ENCODE data around the gene U2AF2. TPM values are rescaled to one million over a fixed set of nuclear protein-coding genes. Genes with fewer than 3 reads are reported as not detected.

Gene U2AF2
- total RNA-seq, 4 donors from 2014 or later: 132 to 292 (median 159) TPM

Small RNA genes lying within 50 kb of the gene (small RNA-seq; reads per million reads assigned to genes)
- 0 reads per million in 2 donors for gene AC010525.2

Other genes with a start within 250 kb of the U2AF2 start
- 1 to 10 TPM; 5.2 to 9.1 (median 7.6) TPM for gene UBE2S, start 247.2 kb upstream of the U2AF2 start, total RNA-seq
- not detected for gene SHISA7, start 211.7 kb upstream of the U2AF2 start, total RNA-seq
- 100 to 1,000 TPM in 1 of 4 donors, 10 to 100 TPM in 3; 28.1 to 102 (median 60.0) TPM for gene ISOC2, start 193.4 kb upstream of the U2AF2 start, total RNA-seq
- not detected for gene C19orf85, start 190.3 kb upstream of the U2AF2 start, total RNA-seq
- gene ZNF628, start 178.4 kb upstream of the U2AF2 start, total RNA-seq: 10 to 100 TPM; 10.1 to 47.0 (median 15.5) TPM
- gene NAT14, start 169.8 kb upstream of the U2AF2 start, total RNA-seq: 1 to 10 TPM; 1.4 to 7.4 (median 3.0) TPM
- 10 to 100 TPM in 1 of 4 donors, 1 to 10 TPM in 3; 2.8 to 10.3 (median 5.0) TPM for gene SSC5D, start 166.6 kb upstream of the U2AF2 start, total RNA-seq
- not detected for gene SBK2, start 117.9 kb upstream of the U2AF2 start, total RNA-seq
- gene SBK3, start 109.5 kb upstream of the U2AF2 start, total RNA-seq: 1 to 10 TPM in 1 of 4 donors, not detected in 3; 1.0 TPM
- gene ZNF579, start 74.2 kb upstream of the U2AF2 start, total RNA-seq: 1 to 10 TPM in 3 of 4 donors, not detected in 1; 1.7 to 6.1 (median 3.1) TPM
- gene FIZ1, start 55.5 kb upstream of the U2AF2 start, total RNA-seq: 10 to 100 TPM in 3 of 4 donors, 1 to 10 TPM in 1; 6.0 to 14.9 (median 12.0) TPM
- gene ZNF524, start 54.7 kb upstream of the U2AF2 start, total RNA-seq: 10 to 100 TPM; 30.3 to 45.2 (median 44.4) TPM
- 10 to 100 TPM in 3 of 4 donors, 1 to 10 TPM in 1; 8.6 to 18.9 (median 14.3) TPM for gene ZNF865, start 49.4 kb upstream of the U2AF2 start, total RNA-seq
- 10 to 100 TPM in 3 of 4 donors, 1 to 10 TPM in 1; 6.0 to 18.3 (median 12.3) TPM for gene ZNF784, start 30.5 kb upstream of the U2AF2 start, total RNA-seq
- gene ZNF580, start 14.0 kb upstream of the U2AF2 start, total RNA-seq: 10 to 100 TPM; 12.3 to 38.4 (median 25.2) TPM
- gene ZNF581, start 11.4 kb upstream of the U2AF2 start, total RNA-seq: 10 to 100 TPM in 3 of 4 donors, 1 to 10 TPM in 1; 7.7 to 28.9 (median 14.1) TPM
- gene CCDC106, start 6.8 kb upstream of the U2AF2 start, total RNA-seq: 10 to 100 TPM in 3 of 4 donors, 1 to 10 TPM in 1; 8.1 to 17.4 (median 14.0) TPM
- 100 to 1,000 TPM; 120 to 241 (median 163) TPM for gene EPN1, start 20.2 kb downstream of the U2AF2 start, total RNA-seq
- not detected for gene NLRP9, start 83.4 kb downstream of the U2AF2 start, total RNA-seq
- under 1 TPM in 1 of 4 donors, not detected in 3; 0.94 TPM for gene RFPL4A, start 104.1 kb downstream of the U2AF2 start, total RNA-seq
- gene RFPL4AL1, start 114.1 kb downstream of the U2AF2 start, total RNA-seq: not detected
- gene NLRP11, start 177.0 kb downstream of the U2AF2 start, total RNA-seq: not detected
- gene NLRP4, start 181.5 kb downstream of the U2AF2 start, total RNA-seq: not detected

Measured in Peyer's patch (tissue), 4 donors.